ENCODE measurements around the gene RALGAPA2. TPM values are rescaled to one million over a fixed set of nuclear protein-coding genes. Genes with fewer than 3 reads are reported as not detected.

The RALGAPA2 gene
- total RNA-seq, 1 donor from 2014 or later = 88.9 TPM

GRCh38 chr20:20487811-20488210, 224.6 kb downstream of the RALGAPA2 start:
- H3K4me1 ChIP-seq = no peaks in the 10 kb centered on the region
- H3K27me3 ChIP-seq = no peaks in the 10 kb centered on the region
- no peak for ATAC-seq
- no peak overlapping the region for H3K27ac ChIP-seq
- peaks cover 24% of the 10 kb centered on the region for H3K36me3 ChIP-seq
- intact Hi-C loops (cut with DNase I) = no loop called here
- no peak overlapping the region for H3K4me3 ChIP-seq
- no peak for DNase-seq
- no peaks in the 10 kb centered on the region for H3K9me3 ChIP-seq
- no peak for TF ChIP-seq CTCF (IDR thresholded peaks at IDR 0.05)

GRCh38 chr20:20483328-20483727, 229.1 kb downstream of the RALGAPA2 start:
- no peak for DNase-seq
- Histone ChIP-seq H3K27ac (no peak overlapping the region), H3K4me1 (no peaks in the 10 kb centered on the region), H3K27me3 (no peaks in the 10 kb centered on the region), H3K9me3 (no peaks in the 10 kb centered on the region), H3K4me3 (no peak overlapping the region), H3K36me3 (peaks cover 15% of the 10 kb centered on the region)
- intact Hi-C loops (cut with DNase I) = no loop called here
- TF ChIP-seq CTCF (IDR thresholded peaks at IDR 0.05) = no peak
- ATAC-seq = no peak

- Histone ChIP-seq H3K9me3 (no peaks in the 10 kb centered on the region), H3K4me1 (no peaks in the 10 kb centered on the region), H3K27ac (no peak overlapping the region), H3K27me3 (no peaks in the 10 kb centered on the region), H3K4me3 (no peak overlapping the region), H3K36me3 (peaks cover 13% of the 10 kb centered on the region)
- no peak for TF ChIP-seq CTCF (IDR thresholded peaks at IDR 0.05)
- ATAC-seq (peak; percentile 24), DNase-seq (no peak)
- intact Hi-C loops (cut with DNase I) = no loop called here
Measured at GRCh38 chr20:20482453-20482852, 230.0 kb downstream of the RALGAPA2 start.

GRCh38 chr20:20480689-20481088, 231.8 kb downstream of the RALGAPA2 start:
- H3K4me3 ChIP-seq = no peak overlapping the region
- intact Hi-C loops (cut with DNase I) = no loop called here
- peak; percentile 43 for ATAC-seq

GRCh38 chr20:20480126-20480525, 232.3 kb downstream of the RALGAPA2 start:
- H3K4me1 ChIP-seq = no peaks in the 10 kb centered on the region

More at GRCh38 chr20:20480689-20481088, 231.8 kb downstream of the RALGAPA2 start:
- peaks cover 15% of the 10 kb centered on the region for H3K36me3 ChIP-seq
- H3K9me3 ChIP-seq = no peaks in the 10 kb centered on the region
- TF ChIP-seq CTCF (IDR thresholded peaks at IDR 0.05) = no peak
- no peaks in the 10 kb centered on the region for H3K27me3 ChIP-seq
- DNase-seq = no peak
- H3K4me1 ChIP-seq = no peaks in the 10 kb centered on the region
- no peak overlapping the region for H3K27ac ChIP-seq

More at GRCh38 chr20:20480126-20480525, 232.3 kb downstream of the RALGAPA2 start:
- no peak for ATAC-seq
- H3K4me3 ChIP-seq = no peak overlapping the region
- H3K9me3 ChIP-seq = no peaks in the 10 kb centered on the region
- H3K27ac ChIP-seq = no peak overlapping the region
- intact Hi-C loops (cut with DNase I) = no loop called here
- no peak for TF ChIP-seq CTCF (IDR thresholded peaks at IDR 0.05)
- no peak for DNase-seq
- H3K27me3 ChIP-seq = no peaks in the 10 kb centered on the region
- peaks cover 16% of the 10 kb centered on the region for H3K36me3 ChIP-seq
